Measurements from ENCODE around the gene BCAS3.

DNA sequence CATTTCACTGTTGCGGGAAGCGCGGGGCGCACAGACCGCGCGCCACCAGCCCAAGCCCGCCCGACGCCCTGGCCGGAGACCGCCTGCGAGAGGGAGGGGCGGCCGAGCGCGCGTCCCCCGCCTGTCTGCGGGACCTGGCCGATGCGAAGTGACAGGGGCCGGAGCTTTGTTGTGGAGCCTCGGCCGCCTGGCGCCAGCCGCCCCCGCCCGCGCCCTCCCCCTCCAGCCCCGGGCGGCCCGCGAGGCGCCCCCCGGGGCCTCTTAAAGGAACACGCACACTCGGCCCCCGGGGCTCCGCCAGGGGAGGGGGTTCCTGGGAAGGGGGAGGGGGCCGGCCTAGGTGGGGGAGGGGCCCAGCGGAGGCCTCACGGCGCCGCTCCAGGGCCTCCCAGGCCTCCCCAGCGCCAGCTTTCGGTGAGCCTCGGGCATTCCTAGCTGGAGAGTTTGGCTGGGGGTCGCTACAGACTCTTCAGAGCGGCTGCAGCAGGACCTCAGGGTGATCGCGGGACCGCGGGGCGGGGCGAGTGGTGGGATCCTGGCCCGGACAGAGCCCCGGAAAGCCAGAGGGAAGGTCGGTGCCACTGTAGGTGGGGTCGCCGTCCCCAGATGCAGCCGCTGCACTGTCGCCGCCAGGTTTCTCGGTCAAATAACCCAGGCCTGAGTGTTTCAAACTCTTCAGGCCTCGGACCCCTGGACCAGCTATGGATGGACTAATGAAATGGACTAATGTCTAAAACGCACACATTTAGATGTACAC lies 719.6 kb downstream of the BCAS3 start:
- no peak for TF ChIP-seq REST (IDR thresholded peaks at IDR 0.05; ENCODE audit: low read depth)
- TF ChIP-seq CREB1 (IDR thresholded peaks at IDR 0.05; ENCODE audit: low read depth) = no peak
- TF ChIP-seq YY1 (IDR thresholded peaks at IDR 0.05; ENCODE audit: low read depth) = no peak
- TF ChIP-seq RAD21 (IDR thresholded peaks at IDR 0.05; ENCODE audit: low read depth) = no peak
- TF ChIP-seq EP300 (IDR thresholded peaks at IDR 0.05; ENCODE audit: borderline replicate concordance) = no peak
- TF ChIP-seq MAX (IDR thresholded peaks at IDR 0.05) = no peak
- TF ChIP-seq TCF12 (IDR thresholded peaks at IDR 0.05; ENCODE audit: low read depth) = no peak
- TF ChIP-seq ZBTB7A (IDR thresholded peaks at IDR 0.05; ENCODE audit: low read depth) = no peak
- TF ChIP-seq EGR1 (IDR thresholded peaks at IDR 0.05) = no peak

All from Ishikawa (cell line).